Endodermal cell (in vitro differentiated cells): Measurements from ENCODE around the gene TTLL9. TPM values are rescaled to one million over a fixed set of nuclear protein-coding genes. Genes with fewer than 3 reads are reported as not detected.
A peak's percentile ranks its signal among the peaks of the same experiment; 100 is the strongest.

Experiments
- DNase-seq: peaks from one replicate; pipeline ENCODE4 v3.0.0-alpha.2; 2017
- H3K27ac ChIP-seq: 2 replicates; pipeline ENCODE4 v1.5.1; 2013; ENCODE audit warnings: mild to moderate bottlenecking, low read depth, low read length, moderate library complexity
- H3K27me3 ChIP-seq: 2 replicates; pipeline ENCODE4 v1.6.1; 2013; ENCODE audit warnings: mild to moderate bottlenecking, low read length, moderate library complexity; ENCODE audit not compliant: insufficient read depth, control insufficient read depth, poor library complexity, severe bottlenecking
- H3K36me3 ChIP-seq: 2 replicates; pipeline ENCODE4 v1.7.0; 2013; ENCODE audit warnings: mild to moderate bottlenecking, low read length, moderate library complexity; ENCODE audit not compliant: control insufficient read depth, insufficient read depth
- H3K4me1 ChIP-seq: one replicate; pipeline ENCODE4 v1.7.0; 2013; ENCODE audit warnings: low read length; ENCODE audit not compliant: control insufficient read depth, insufficient read depth
- H3K4me3 ChIP-seq: 2 replicates; pipeline ENCODE4 v1.5.1; 2013; ENCODE audit warnings: mild to moderate bottlenecking, low read length, moderate library complexity
- H3K9ac ChIP-seq: 2 replicates; pipeline ENCODE4 v1.6.1; 2013; ENCODE audit warnings: mild to moderate bottlenecking, low read length, moderate library complexity; ENCODE audit not compliant: poor library complexity, severe bottlenecking; ENCODE audit errors: extremely low read depth
- H3K9me3 ChIP-seq: 2 replicates; pipeline ENCODE4 v1.6.1; 2013; ENCODE audit warnings: mild to moderate bottlenecking, low read length, moderate library complexity; ENCODE audit not compliant: control insufficient read depth
- H3K27ac Mint-ChIP-seq: 2 replicates; pipeline ENCODE4 v1.8.0; 2020; ENCODE audit warnings: mixed read lengths
- H3K27me3 Mint-ChIP-seq: 2 replicates; pipeline ENCODE4 v1.8.0; 2021; ENCODE audit warnings: mild to moderate bottlenecking, mixed read lengths; ENCODE audit not compliant: insufficient read depth
- H3K36me3 Mint-ChIP-seq: 2 replicates; pipeline ENCODE4 v1.8.0; 2020; ENCODE audit warnings: low read depth, mixed read lengths
- H3K4me1 Mint-ChIP-seq: 2 replicates; pipeline ENCODE4 v1.8.0; 2020; ENCODE audit warnings: mixed read lengths
- H3K4me3 Mint-ChIP-seq: 2 replicates; pipeline ENCODE4 v1.8.0; 2020; ENCODE audit warnings: mild to moderate bottlenecking, moderate library complexity, mixed read lengths
- H3K9me3 Mint-ChIP-seq: 2 replicates; pipeline ENCODE4 v1.8.0; 2020; ENCODE audit warnings: mild to moderate bottlenecking, mixed read lengths
- CTCF ChIP-seq: fragments of 200-600 bp; sonication (generic); conservative IDR thresholded peaks from 2 replicates; pipeline ENCODE4 v1.5.0; 2021; ENCODE audit warnings: antibody characterized with exemption, mild to moderate bottlenecking
- WGBS, 2 experiments: methylation state at CpG; one replicate each; pipeline versions ENCODE4 v1.1.5 to v1.1.7; 2013; ENCODE audit warnings: missing lambda C conversion rate in 2 of 2, mixed read lengths in 1 of 2; ENCODE audit not compliant: insufficient coverage in 1 of 2, insufficient read length in 1 of 2; 5-methylcytosine and 5-hydroxymethylcytosine counted together
- total RNA-seq, 2 donors: library from RNA; stranded (reverse); fragmentation: NEBNext Ultra II Directional in 1 of 2; extraction: Animal tissue kit (Norgen Biotek cat#: 25700) in 1 of 2; gene quantifications; 2 replicates in 1 of 2; 3 replicates in 1 of 2; pipeline ENCODE4 v1.2.1, GENCODE V29; 2021

The TTLL9 gene
- total RNA-seq, 2 donors from 2014 or later: 0.29 to 0.51 TPM

DNA sequence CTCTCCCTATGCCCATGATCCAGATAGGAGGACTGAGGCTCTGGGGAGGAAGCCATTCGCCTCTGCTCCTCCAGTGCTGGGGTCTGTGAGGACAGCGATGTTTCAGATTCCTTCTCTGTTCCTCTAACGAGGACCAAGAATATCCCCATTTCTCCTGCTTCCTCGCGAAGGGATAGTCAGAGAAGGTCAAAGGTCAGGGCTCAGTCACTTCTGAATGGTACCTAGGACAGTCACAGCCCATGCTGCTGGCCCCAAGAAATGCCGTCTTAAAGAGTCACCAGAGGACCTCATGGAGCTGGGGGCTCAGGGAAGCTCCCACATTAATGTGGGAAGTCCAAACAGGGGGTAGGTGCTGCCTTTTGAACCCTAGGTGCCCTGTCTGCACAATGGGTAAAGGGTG lies 27.1 kb upstream of the TTLL9 start:
- TF ChIP-seq CTCF: no peak
- 81 to 86% methylated on average over 6 of the region's 6 CpGs for WGBS, 2 experiments
- H3K9me3 ChIP-seq: no peaks in the 10 kb centered on the region
- Mint-ChIP-seq H3K4me3 (no peak overlapping the region), H3K27me3 (peaks cover 16% of the 10 kb centered on the region), H3K9me3 (no peaks in the 10 kb centered on the region), H3K4me1 (peaks cover 12% of the 10 kb centered on the region), H3K36me3 (no peaks in the 10 kb centered on the region), H3K27ac (no peak overlapping the region)
- H3K27me3 ChIP-seq: no peaks in the 10 kb centered on the region
- DNase-seq: no peak
- H3K36me3 ChIP-seq: no peaks in the 10 kb centered on the region
- peaks cover 5% of the 10 kb centered on the region for H3K4me1 ChIP-seq
- H3K27ac ChIP-seq: peak overlapping the region; percentile 94
- no peak overlapping the region for H3K4me3 ChIP-seq
- H3K9ac ChIP-seq: no peak overlapping the region

DNA sequence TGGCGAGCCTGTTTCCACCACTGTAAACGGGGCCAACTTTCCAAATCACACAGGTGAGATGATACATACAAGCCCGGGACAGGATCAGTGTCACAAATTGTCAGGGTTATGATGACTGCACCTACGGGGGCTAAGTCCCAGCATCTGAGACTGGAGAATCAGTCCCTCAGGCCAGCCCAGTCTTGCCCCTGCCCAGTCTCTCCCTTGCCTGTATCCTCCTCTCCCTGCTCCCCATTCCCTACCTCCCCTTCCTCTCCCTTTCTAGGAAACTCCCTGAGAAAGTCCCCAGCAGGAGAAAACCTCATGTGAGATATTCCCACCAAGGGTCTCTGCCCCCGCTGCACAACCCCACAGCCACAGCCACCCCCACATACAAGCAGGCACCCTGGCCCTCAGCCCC lies 26.6 kb upstream of the TTLL9 start:
- Mint-ChIP-seq H3K9me3 (no peaks in the 10 kb centered on the region), H3K4me1 (peaks cover 12% of the 10 kb centered on the region), H3K27ac (peak overlapping the region; percentile 45), H3K27me3 (peaks cover 22% of the 10 kb centered on the region), H3K36me3 (no peaks in the 10 kb centered on the region), H3K4me3 (no peak overlapping the region)
- Histone ChIP-seq H3K4me3 (no peak overlapping the region), H3K36me3 (no peaks in the 10 kb centered on the region), H3K27ac (peak overlapping the region; percentile 22), H3K9ac (no peak overlapping the region), H3K4me1 (peaks cover 5% of the 10 kb centered on the region), H3K9me3 (no peaks in the 10 kb centered on the region), H3K27me3 (no peaks in the 10 kb centered on the region)
- WGBS, 2 experiments: 85 to 93% methylated on average over 4 to 5 of the region's 5 CpGs
- DNase-seq: no peak
- TF ChIP-seq CTCF: no peak

- Histone ChIP-seq H3K4me3 (no peak overlapping the region), H3K27ac (no peak overlapping the region), H3K27me3 (no peaks in the 10 kb centered on the region), H3K9ac (no peak overlapping the region), H3K4me1 (peaks cover 5% of the 10 kb centered on the region), H3K36me3 (no peaks in the 10 kb centered on the region), H3K9me3 (no peaks in the 10 kb centered on the region)
- no peaks in the 10 kb centered on the region for H3K9me3 Mint-ChIP-seq
- no peak overlapping the region for H3K4me3 Mint-ChIP-seq
- TF ChIP-seq CTCF: no peak
- DNase-seq: no peak
- H3K4me1 Mint-ChIP-seq: peaks cover 12% of the 10 kb centered on the region
- no peak overlapping the region for H3K27ac Mint-ChIP-seq
- WGBS, 2 experiments: 93 to 94% methylated on average over 16 to 28 of the region's 28 CpGs
- H3K27me3 Mint-ChIP-seq: peaks cover 32% of the 10 kb centered on the region
- H3K36me3 Mint-ChIP-seq: no peaks in the 10 kb centered on the region
Measured at GRCh38 chr20:31844737-31845299, 25.6 kb upstream of the TTLL9 start.
